ENCODE measurements around the gene SECTM1.
A peak's percentile ranks its signal among the peaks of the same experiment; 100 is the strongest.

The SECTM1 gene

GRCh38 chr17:82299452-82299851 lies 34.1 kb downstream of the SECTM1 start:
- DNase-seq (ENCODE audit: low read depth): no peak

GRCh38 chr17:82298538-82299421 lies 34.8 kb downstream of the SECTM1 start:
- no peak for DNase-seq (ENCODE audit: low read depth)

GRCh38 chr17:82297714-82298537 lies 35.6 kb downstream of the SECTM1 start:
- DNase-seq (ENCODE audit: low read depth): peak; percentile 67

- peak; percentile 15 for DNase-seq (ENCODE audit: low read depth)
Observed at GRCh38 chr17:82297280-82297713, 36.3 kb downstream of the SECTM1 start.

GRCh38 chr17:82296511-82297279 lies 36.9 kb downstream of the SECTM1 start:
- DNase-seq (ENCODE audit: low read depth): no peak

GRCh38 chr17:82295472-82295814 lies 38.1 kb downstream of the SECTM1 start:
- no peak for DNase-seq (ENCODE audit: low read depth)

- no peak for DNase-seq (ENCODE audit: low read depth)
Observed at GRCh38 chr17:82294064-82294773, 39.3 kb downstream of the SECTM1 start.

- DNase-seq (ENCODE audit: low read depth): peak; percentile 90
Observed at GRCh38 chr17:82292251-82293154, 41.1 kb downstream of the SECTM1 start.

- no peak for DNase-seq (ENCODE audit: low read depth)
Observed at GRCh38 chr17:82291582-82292250, 41.9 kb downstream of the SECTM1 start.

- no peak for DNase-seq (ENCODE audit: low read depth)
Observed at GRCh38 chr17:82287868-82288801, 45.4 kb downstream of the SECTM1 start.

- DNase-seq (ENCODE audit: low read depth): no peak
Observed at GRCh38 chr17:82287013-82287867, 46.3 kb downstream of the SECTM1 start.

- DNase-seq (ENCODE audit: low read depth): no peak
Observed at GRCh38 chr17:82285141-82285540, 48.4 kb downstream of the SECTM1 start.

GRCh38 chr17:82283208-82283749 lies 50.3 kb downstream of the SECTM1 start:
- DNase-seq (ENCODE audit: low read depth): no peak

GRCh38 chr17:82282239-82283207 lies 51.0 kb downstream of the SECTM1 start:
- DNase-seq (ENCODE audit: low read depth): no peak

- DNase-seq (ENCODE audit: low read depth): no peak
Observed at GRCh38 chr17:82281502-82282238, 51.9 kb downstream of the SECTM1 start.

GRCh38 chr17:82281076-82281475 lies 52.5 kb downstream of the SECTM1 start:
- no peak for DNase-seq (ENCODE audit: low read depth)
